ENCODE data around the gene LYSMD1.
"Not testable (repeated sequence)": the region's sequence is repeated elsewhere in the genome, so short reads cannot be mapped to it uniquely, and the experiment has no call there.

DNA sequence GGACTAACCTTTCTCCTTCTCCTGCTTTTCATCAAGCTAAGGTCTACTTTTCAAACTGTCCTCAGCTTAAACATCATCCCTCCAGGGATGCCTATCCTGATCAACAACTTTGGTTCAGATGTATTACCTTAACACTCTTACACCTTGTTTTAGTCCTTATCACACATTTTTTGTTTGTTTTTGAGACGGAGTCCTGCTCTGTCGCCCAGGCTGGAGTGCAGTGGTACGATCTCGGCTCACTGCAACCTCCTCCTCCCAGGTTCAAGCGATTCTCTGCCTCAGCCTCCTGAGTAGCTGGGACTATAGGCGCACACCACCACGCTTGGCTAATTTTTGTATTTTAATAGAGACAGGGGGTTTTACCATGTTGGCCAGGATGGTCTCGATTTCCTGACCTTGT, 23.0 kb upstream of the LYSMD1 start:
- TF ChIP-seq, protein P1, sequence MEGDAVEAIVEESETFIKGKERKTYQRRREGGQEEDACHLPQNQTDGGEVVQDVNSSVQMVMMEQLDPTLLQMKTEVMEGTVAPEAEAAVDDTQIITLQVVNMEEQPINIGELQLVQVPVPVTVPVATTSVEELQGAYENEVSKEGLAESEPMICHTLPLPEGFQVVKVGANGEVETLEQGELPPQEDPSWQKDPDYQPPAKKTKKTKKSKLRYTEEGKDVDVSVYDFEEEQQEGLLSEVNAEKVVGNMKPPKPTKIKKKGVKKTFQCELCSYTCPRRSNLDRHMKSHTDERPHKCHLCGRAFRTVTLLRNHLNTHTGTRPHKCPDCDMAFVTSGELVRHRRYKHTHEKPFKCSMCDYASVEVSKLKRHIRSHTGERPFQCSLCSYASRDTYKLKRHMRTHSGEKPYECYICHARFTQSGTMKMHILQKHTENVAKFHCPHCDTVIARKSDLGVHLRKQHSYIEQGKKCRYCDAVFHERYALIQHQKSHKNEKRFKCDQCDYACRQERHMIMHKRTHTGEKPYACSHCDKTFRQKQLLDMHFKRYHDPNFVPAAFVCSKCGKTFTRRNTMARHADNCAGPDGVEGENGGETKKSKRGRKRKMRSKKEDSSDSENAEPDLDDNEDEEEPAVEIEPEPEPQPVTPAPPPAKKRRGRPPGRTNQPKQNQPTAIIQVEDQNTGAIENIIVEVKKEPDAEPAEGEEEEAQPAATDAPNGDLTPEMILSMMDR (IDR thresholded peaks at IDR 0.05), result not testable (repeated sequence)
- TF ChIP-seq POLR2A (IDR thresholded peaks at IDR 0.05), result not testable (repeated sequence)
